NCI-H1930 (cell line): ENCODE results near the gene SLC25A20.
A peak's percentile ranks its signal among the peaks of the same experiment; 100 is the strongest.
"Not testable (repeated sequence)": the region's sequence is repeated elsewhere in the genome, so short reads cannot be mapped to it uniquely, and the experiment has no call there.

Experiments used
- DNase-seq, 2 experiments: peaks; one replicate each; lab custom pipeline; 2025; lab: John Stamatoyannopoulos, UW

SLC25A20 gene

DNA sequence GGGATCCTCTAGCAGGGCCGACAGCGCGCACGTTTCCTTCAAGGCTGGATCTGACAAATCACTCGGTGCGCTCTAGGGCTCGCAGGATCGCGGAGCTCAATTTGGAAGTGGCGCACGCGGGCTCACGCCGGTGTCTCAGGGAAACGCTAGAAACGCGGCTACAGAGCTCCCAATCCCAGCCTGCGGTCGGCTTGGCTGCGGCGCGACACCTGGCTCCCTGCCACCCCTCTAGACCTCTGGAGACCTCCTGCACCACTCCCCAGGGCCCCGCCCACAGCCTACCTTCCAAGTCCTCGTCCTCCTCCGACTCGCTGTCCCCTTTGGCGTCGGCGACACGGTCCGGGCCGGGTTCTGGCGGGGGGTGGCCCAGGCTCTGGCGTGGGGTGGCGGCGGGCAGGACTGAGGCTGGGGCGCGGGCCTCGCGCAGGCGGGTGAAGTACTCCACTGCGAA lies 51.6 kb downstream of the SLC25A20 start:
- DNase-seq: peak; percentile 2 to 39

GRCh38 chr3:48845170-48845569 lies 53.5 kb downstream of the SLC25A20 start:
- no peak for DNase-seq

GRCh38 chr3:48837163-48837562 lies 61.5 kb downstream of the SLC25A20 start:
- no peak for DNase-seq

DNA sequence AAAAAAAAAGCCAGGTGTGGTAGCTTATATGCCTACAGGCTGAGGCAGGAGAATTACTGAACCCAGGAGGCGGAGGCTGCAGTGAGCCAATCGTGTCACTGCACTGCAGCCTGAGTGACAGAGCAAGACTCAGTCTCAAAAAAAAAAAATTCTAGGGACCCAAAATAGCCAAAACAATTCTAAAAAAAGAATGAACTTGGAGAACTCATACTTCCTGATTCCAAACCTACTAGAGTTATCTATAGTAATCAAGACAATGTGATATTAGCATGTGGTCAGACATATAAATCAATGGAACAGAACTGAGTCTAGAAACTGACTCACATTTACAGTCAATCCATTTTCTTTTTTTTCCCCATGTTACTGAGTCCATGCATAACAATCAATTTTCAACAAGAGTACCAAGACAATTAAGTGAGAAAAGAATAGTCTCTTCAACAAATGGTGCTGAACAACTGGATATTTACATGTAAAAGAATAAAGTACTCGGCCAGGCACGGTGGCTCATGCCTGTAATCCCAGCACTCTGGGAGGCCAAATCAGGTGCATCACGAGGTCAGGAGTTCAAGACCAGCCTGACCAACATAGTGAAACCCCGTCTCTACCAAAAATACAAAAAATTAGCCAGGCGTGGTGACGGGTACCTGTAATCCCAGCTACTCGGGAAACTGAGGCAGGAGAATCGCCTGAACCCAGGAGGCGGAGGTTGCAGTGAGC lies 62.9 kb downstream of the SLC25A20 start:
- DNase-seq: no peak

DNA sequence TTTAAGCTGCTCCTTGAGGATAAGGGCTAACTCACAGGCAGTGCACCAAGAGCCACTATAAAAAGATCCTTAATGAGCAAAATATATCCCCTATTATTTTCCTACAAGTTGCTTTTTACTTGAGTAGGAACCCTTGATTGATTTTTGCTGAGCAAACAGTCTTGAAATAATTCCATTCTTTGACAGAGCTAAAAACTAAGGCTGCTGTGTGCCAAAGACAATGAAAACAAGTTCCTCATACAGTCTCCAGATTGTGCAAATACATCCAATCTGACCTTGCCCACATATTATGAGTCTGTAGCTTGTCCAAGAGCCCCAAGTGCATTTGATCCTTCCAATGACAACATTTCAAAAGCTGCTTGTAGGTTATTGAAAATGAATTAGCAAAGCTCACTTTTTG lies 66.0 kb downstream of the SLC25A20 start:
- DNase-seq: no peak

DNA sequence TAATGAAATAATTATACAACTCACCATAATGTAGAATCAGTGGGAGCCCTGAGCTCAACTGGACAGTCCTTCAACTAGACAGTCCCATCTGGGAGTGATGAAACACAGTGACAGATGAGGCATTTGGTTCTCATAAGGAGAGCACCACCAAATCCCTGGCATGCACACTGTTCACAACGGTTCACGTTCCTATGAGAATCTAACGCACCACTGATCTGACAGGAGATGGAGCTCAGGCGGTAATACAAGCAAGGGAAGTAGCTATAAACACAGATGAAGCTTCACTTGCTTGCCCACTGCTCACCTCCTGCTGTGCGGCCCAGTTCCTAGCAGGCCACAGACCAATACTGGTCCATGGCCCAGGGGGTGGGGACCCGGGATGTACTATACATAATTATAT lies 68.0 kb downstream of the SLC25A20 start:
- DNase-seq: no peak

DNA sequence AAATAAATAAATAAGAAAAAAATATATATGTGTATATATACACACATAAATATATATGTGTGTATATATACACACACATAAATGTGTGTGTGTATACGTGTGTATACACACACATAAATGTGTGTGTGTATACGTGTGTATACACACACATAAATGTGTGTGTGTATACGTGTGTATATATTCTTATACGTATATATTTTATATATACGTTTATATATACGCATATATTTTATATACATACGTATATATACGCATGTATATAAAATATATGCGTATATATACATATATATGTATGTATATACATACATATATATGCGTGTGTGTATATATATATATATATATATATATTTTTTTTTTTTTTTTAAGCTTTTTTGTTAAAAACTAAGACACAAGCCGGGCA lies 69.2 kb downstream of the SLC25A20 start:
- not testable (repeated sequence) for DNase-seq

- not testable (repeated sequence) for DNase-seq
Observed at GRCh38 chr3:48827874-48828273, 70.8 kb downstream of the SLC25A20 start.

DNA sequence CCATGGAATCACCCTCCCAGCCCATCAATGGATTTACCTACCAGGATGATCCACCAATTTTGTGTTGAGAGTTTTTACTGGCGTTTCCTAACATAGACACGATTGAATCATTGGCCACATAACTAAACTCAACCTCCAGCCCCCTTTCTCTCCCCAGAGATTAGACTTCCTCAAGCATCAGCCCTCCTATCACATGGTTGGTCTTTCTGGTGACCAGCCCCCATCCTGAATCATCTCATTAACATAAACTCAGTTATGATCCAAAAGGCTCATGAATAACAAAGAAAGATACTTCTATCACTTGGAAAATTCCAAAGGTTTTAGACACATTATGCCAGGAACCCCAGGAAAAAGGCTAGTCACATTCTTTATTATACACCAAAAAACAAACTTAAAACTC lies 72.2 kb downstream of the SLC25A20 start:
- DNase-seq: no peak

DNA sequence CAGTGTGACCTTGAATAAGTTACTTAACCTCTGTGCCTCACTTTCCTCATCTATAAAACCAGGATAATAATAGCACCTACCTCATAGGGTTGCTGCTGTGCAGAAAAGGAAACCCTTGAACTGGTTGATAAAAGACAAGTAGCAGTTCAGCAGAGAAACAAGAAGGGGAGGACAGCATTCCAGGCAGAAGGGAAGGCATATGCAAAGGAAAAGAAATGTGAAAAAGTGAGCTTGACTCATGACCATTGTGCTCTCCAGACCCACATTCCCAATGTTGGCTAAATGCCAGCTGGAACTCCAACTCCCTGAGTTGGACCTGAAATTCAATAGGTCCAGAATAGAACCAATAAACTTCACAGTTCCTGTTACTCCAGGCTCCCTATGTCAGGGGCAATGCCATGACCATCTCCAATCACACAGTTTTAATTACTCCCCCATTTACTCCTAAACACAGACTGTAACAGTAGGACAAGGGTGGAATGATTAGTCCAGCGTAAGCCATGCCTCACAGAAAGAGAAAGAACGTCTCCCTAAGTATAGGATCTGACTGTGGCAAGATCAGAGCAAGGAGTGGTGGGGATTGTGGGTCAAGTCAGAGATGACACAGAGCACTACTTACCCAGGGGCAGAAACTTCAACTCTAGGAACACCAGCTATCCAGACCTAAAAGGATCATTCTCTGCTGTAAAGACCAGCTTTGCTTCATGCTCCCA lies 77.9 kb downstream of the SLC25A20 start:
- no peak for DNase-seq

- DNase-seq: no peak
Observed at GRCh38 chr3:48819234-48820221, 79.2 kb downstream of the SLC25A20 start.

- no peak for DNase-seq
Observed at GRCh38 chr3:48811524-48811923, 87.2 kb downstream of the SLC25A20 start.
